Stomach smooth muscle (tissue), 2 donors: ENCODE data around the gene SLC30A2.

Experiments
- H3K27ac ChIP-seq: one replicate; pipeline ENCODE4 v1.7.0; 2013; ENCODE audit warnings: mild to moderate bottlenecking, low read length, inconsistent platforms
- H3K27me3 ChIP-seq, 2 donors: one replicate each; pipeline ENCODE4 v1.7.0; 2013; ENCODE audit warnings: low read length in 2 of 2; ENCODE audit not compliant: insufficient read depth in 2 of 2, control insufficient read depth in 1 of 2
- H3K36me3 ChIP-seq, 2 donors: one replicate each; pipeline ENCODE4 v1.7.0; 2013; ENCODE audit warnings: low read length in 2 of 2; ENCODE audit not compliant: control insufficient read depth in 2 of 2, insufficient read depth in 2 of 2
- H3K4me1 ChIP-seq: one replicate; pipeline ENCODE4 v1.7.0; 2013; ENCODE audit warnings: low read length; ENCODE audit not compliant: control insufficient read depth, insufficient read depth
- H3K4me3 ChIP-seq, 2 donors: one replicate each; pipeline ENCODE4 v1.7.0; 2013; ENCODE audit warnings: low read length in 2 of 2
- H3K9ac ChIP-seq, 2 donors: one replicate each; pipeline ENCODE4 v1.7.0; 2013; ENCODE audit warnings: low read length in 2 of 2, mild to moderate bottlenecking in 1 of 2
- H3K9me3 ChIP-seq, 2 donors: one replicate each; pipeline ENCODE4 v1.7.0; 2013; ENCODE audit warnings: low read length in 2 of 2; ENCODE audit not compliant: control insufficient read depth in 2 of 2
- donor health status: healthy.
- donor health status: Pancreatic carcinoma.

The SLC30A2 gene

DNA sequence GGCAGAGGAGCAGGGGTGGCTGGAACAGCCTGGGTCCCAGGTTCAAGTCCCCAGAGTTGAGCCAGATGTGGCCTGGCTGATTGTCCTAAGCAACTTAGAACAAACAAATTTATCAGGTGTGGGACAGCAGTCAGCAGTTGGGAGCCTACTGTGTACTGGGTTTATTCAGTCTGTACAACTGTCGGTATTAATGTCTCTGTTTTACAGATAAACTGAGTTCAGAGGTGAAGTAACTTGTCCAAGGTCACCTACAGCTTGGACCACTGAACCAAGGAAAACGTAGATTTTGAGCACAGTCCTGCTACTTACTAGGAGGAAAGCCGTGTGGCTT lies 36.1 kb upstream of the SLC30A2 start:
- no peaks in the 10 kb centered on the region for H3K4me1 ChIP-seq
- no peak overlapping the region for H3K9ac ChIP-seq
- no peaks in the 10 kb centered on the region for H3K9me3 ChIP-seq
- H3K27ac ChIP-seq = no peak overlapping the region
- peaks cover 3 to 9% of the 10 kb centered on the region in 2 donors for H3K27me3 ChIP-seq
- no peak overlapping the region for H3K4me3 ChIP-seq
- H3K36me3 ChIP-seq = no peaks in the 10 kb centered on the region

GRCh38 chr1:26081267-26082019 lies 35.5 kb upstream of the SLC30A2 start:
- no peak overlapping the region for H3K4me3 ChIP-seq
- no peaks in the 10 kb centered on the region for H3K4me1 ChIP-seq
- H3K9me3 ChIP-seq = no peaks in the 10 kb centered on the region
- H3K9ac ChIP-seq = no peak overlapping the region
- no peak overlapping the region for H3K27ac ChIP-seq
- peaks cover 4 to 10% of the 10 kb centered on the region in 2 donors for H3K27me3 ChIP-seq
- H3K36me3 ChIP-seq = no peaks in the 10 kb centered on the region

- Histone ChIP-seq H3K4me1 (no peaks in the 10 kb centered on the region), H3K9me3 (no peaks in the 10 kb centered on the region), H3K4me3 (no peak overlapping the region), H3K27ac (no peak overlapping the region), H3K27me3 (peaks cover 13 to 17% of the 10 kb centered on the region in 2 donors), H3K9ac (no peak overlapping the region), H3K36me3 (no peaks in the 10 kb centered on the region)
These were observed 34.3 kb upstream of the SLC30A2 start for GRCh38 chr1:26079960-26080814.

GRCh38 chr1:26079178-26079563 lies 33.3 kb upstream of the SLC30A2 start:
- Histone ChIP-seq H3K9me3 (no peaks in the 10 kb centered on the region), H3K4me1 (no peaks in the 10 kb centered on the region), H3K9ac (no peak overlapping the region), H3K27ac (no peak overlapping the region), H3K27me3 (peaks cover 13 to 14% of the 10 kb centered on the region in 2 donors), H3K4me3 (no peak overlapping the region), H3K36me3 (no peaks in the 10 kb centered on the region)

DNA sequence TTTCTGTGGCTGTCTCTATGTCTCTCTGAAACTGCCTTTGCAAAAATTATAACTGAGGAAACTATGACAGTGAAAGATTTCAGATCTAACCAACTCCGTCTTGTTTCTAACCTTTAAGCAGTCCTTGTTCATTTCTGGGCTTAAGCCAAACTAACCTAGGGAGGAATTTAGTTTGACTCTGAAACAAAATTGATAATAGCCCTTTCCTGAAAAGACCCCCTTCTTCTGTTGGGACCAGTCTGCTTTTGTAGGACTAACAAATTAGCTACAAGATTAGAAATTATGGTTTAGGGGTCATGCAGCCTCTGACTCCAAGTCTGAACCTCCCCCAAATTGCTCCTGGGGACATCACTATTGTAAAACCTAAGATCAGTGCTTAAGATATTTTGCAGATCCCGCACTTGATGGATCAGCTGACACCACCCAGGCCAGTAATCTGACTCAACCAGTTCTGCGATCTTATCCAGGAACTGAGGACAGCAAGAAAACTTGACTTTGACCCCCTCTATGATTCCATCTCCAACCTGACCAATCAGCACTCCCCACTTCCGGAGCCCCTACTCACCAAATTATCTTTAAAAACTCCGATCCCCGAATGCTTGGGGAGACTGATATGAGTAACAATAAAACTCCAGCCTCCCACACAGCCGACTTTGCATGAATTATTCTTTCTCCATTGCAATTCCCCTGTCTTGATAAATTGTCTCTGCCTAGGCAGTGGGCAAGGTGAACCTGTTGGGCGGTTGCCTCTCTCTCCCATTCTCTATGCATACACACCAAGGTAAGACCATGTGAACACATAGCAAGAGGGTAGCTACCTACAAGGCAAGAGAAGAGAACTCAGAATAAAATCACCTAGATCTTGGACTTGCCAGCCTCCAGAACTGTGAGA lies 32.6 kb upstream of the SLC30A2 start:
- Histone ChIP-seq H3K9me3 (no peaks in the 10 kb centered on the region), H3K27ac (no peak overlapping the region), H3K4me1 (no peaks in the 10 kb centered on the region), H3K4me3 (no peak overlapping the region), H3K9ac (no peak overlapping the region), H3K27me3 (peaks cover 11 to 13% of the 10 kb centered on the region in 2 donors), H3K36me3 (no peaks in the 10 kb centered on the region)

GRCh38 chr1:26077524-26077923 lies 31.6 kb upstream of the SLC30A2 start:
- Histone ChIP-seq H3K4me3 (no peak overlapping the region), H3K27ac (no peak overlapping the region), H3K4me1 (no peaks in the 10 kb centered on the region), H3K36me3 (no peaks in the 10 kb centered on the region), H3K27me3 (peaks cover 10 to 13% of the 10 kb centered on the region in 2 donors), H3K9ac (no peak overlapping the region), H3K9me3 (no peaks in the 10 kb centered on the region)

DNA sequence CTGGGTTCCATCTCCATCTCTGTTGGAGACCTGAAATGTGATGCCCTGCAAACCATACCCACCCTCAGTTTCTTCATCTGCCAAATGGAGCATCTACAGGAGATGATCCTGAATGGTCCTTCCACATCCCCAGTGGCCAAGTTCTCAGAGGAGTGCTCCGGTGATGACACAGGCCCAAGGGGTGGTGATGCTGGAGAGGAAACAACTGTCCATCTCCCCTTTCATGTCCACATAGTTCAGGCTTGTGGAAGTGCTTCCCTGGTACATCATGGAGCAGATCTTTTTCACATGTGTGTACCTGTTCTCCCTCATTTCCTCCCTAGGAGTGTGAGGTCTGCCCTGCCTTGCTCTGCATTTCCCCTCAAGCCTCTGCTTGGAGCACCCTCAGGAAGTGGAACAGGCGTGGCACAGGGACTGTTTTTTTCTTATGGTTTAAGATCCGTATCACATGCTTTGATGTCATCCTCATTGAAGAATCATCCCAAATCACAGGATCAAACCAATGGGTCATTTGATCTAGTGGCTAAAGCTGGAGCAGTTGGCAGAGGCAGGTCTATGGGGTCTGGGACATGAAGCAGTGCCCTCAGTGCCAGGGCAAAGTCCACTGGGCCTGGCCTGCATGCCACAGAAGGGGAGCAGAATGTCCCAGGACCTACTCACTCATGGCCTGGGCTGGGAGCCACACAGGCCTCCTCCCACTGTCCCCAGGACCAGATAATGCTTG lies 29.7 kb upstream of the SLC30A2 start:
- H3K36me3 ChIP-seq = no peaks in the 10 kb centered on the region
- H3K4me3 ChIP-seq = no peak overlapping the region
- no peaks in the 10 kb centered on the region for H3K4me1 ChIP-seq
- H3K27me3 ChIP-seq = peaks cover 10 to 19% of the 10 kb centered on the region in 2 donors
- H3K9me3 ChIP-seq = no peaks in the 10 kb centered on the region
- H3K27ac ChIP-seq = no peak overlapping the region
- H3K9ac ChIP-seq = no peak overlapping the region

DNA sequence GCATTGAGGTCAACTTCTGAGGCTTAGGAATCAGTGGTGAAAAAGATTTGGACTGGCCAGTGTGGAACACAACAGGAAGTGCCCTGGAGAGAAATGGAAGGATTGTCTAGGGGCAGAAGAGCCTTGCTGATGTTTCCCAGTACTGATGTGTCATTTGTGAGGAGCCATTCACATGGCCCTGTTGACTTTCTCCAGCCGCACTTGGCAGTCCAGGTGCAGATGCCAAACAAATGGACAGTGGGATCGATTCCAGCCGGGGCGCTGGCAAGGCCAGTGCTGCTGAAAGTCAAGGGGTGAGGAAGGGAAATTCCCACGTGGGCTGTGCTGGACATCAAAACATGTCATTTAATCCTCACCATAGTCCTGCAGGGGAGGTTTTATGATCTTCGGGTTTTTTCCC lies 26.4 kb upstream of the SLC30A2 start:
- Histone ChIP-seq H3K9me3 (no peaks in the 10 kb centered on the region), H3K27me3 (peaks cover 10 to 21% of the 10 kb centered on the region in 2 donors), H3K4me1 (peaks cover under 1% of the 10 kb centered on the region), H3K4me3 (no peak overlapping the region), H3K9ac (no peak overlapping the region), H3K27ac (no peak overlapping the region), H3K36me3 (no peaks in the 10 kb centered on the region)

- H3K27ac ChIP-seq = no peak overlapping the region
- no peak overlapping the region for H3K4me3 ChIP-seq
- no peaks in the 10 kb centered on the region for H3K9me3 ChIP-seq
- H3K27me3 ChIP-seq = peaks cover 4 to 21% of the 10 kb centered on the region in 2 donors
- no peaks in the 10 kb centered on the region for H3K36me3 ChIP-seq
- no peak overlapping the region for H3K9ac ChIP-seq
- H3K4me1 ChIP-seq = peaks cover 3% of the 10 kb centered on the region
These were observed 25.0 kb upstream of the SLC30A2 start for GRCh38 chr1:26070963-26071342.
